HepG2 (cell line): ENCODE data around the gene RNASE7. TPM values are rescaled to one million over a fixed set of nuclear protein-coding genes. Genes with fewer than 3 reads are reported as not detected.

Source experiments
- ATAD3A ChIP-seq: sonication (generic); formaldehyde crosslinking; IDR thresholded peaks from 2 replicates; pipeline ENCODE4 v1.4.0; 2020; ENCODE audit warnings: missing genetic modification reagents
- ETV5 ChIP-seq: IDR thresholded peaks from 2 replicates; pipeline ENCODE4 v1.6.1; 2018; ENCODE audit warnings: missing biosample characterization, missing genetic modification reagents, inconsistent platforms, borderline replicate concordance
- GPN1 ChIP-seq: sonication (generic); formaldehyde crosslinking; IDR thresholded peaks from 2 replicates; pipeline ENCODE4 v1.5.1; 2020; ENCODE audit warnings: missing genetic modification reagents, borderline replicate concordance
- IRF2 ChIP-seq: IDR thresholded peaks from 2 replicates; pipeline ENCODE4 v1.6.1; 2018; ENCODE audit warnings: missing genetic modification reagents, missing compliant biosample characterization
- MXD1 ChIP-seq: sonication (generic); formaldehyde crosslinking; IDR thresholded peaks from 2 replicates; pipeline ENCODE4 v1.4.0; 2020; ENCODE audit warnings: mild to moderate bottlenecking, missing genetic modification reagents
- SIX1 ChIP-seq: sonication (generic); formaldehyde crosslinking; IDR thresholded peaks from 2 replicates; pipeline ENCODE4 v1.4.0; 2020; ENCODE audit warnings: missing genetic modification reagents, borderline replicate concordance
- SMAD3 ChIP-seq: sonication (generic); formaldehyde crosslinking; IDR thresholded peaks from 2 replicates; pipeline ENCODE4 v1.4.0; 2020; ENCODE audit warnings: missing genetic modification reagents
- TFE3 ChIP-seq: IDR thresholded peaks from 2 replicates; pipeline ENCODE4 v1.6.1; 2016
- USF2 ChIP-seq, 2 experiments: sonication (generic) in 1 of 2; formaldehyde crosslinking in 1 of 2; IDR thresholded peaks; 2 replicates each; pipeline versions ENCODE4 v1.5.1 to v1.6.1; 2011 to 2020; ENCODE audit warnings: borderline replicate concordance in 1 of 2, low read depth in 1 of 2, low read length in 1 of 2, mild to moderate bottlenecking in 1 of 2, missing genetic modification reagents in 1 of 2, moderate library complexity in 1 of 2
- ZBTB25 ChIP-seq: IDR thresholded peaks from 2 replicates; pipeline ENCODE4 v1.6.1; 2018; ENCODE audit warnings: missing genetic modification reagents
- ZIK1 ChIP-seq: sonication (generic); formaldehyde crosslinking; IDR thresholded peaks from 2 replicates; pipeline ENCODE4 v1.5.0; 2020; ENCODE audit warnings: mild to moderate bottlenecking, low read depth, missing genetic modification reagents, borderline replicate concordance
- ZNF12 ChIP-seq: sonication (generic); formaldehyde crosslinking; IDR thresholded peaks from 2 replicates; pipeline ENCODE4 v1.5.0; 2020; ENCODE audit warnings: missing genetic modification reagents
- ZNF251 ChIP-seq: sonication (generic); formaldehyde crosslinking; IDR thresholded peaks from 2 replicates; pipeline ENCODE4 v1.9.0; 2021; ENCODE audit warnings: mild to moderate bottlenecking, missing genetic modification reagents
- ZNF549 ChIP-seq: sonication (generic); formaldehyde crosslinking; IDR thresholded peaks from 2 replicates; pipeline ENCODE4 v1.5.0; 2020; ENCODE audit warnings: missing genetic modification reagents
- ZNF589 ChIP-seq: sonication (generic); formaldehyde crosslinking; conservative IDR thresholded peaks from 2 replicates; pipeline ENCODE4 v1.8.0; 2022; ENCODE audit warnings: mild to moderate bottlenecking, moderate library complexity, missing genetic modification reagents
- polyA plus RNA-seq, 8 experiments: library from polyadenylated mRNA; depleted of rRNA in 3 of 8; stranded (reverse) in 7 of 8; unstranded in 1 of 8; fragments of >200 nt; fragmentation: Illumina TruSeq in 4 of 8; extraction: Trizol in 4 of 8; gene quantifications; 2 replicates each; pipeline versions ENCODE4 v1.2.1 to v1.2.3, GENCODE V29; 2011 to 2016; ENCODE audit warnings: low read depth in 4 of 8, missing spikeins in 1 of 8, mixed read lengths in 1 of 8; ENCODE audit not compliant: insufficient read depth in 1 of 8
- total RNA-seq, 5 experiments: library from RNA; depleted of rRNA; stranded (reverse); fragments of >200 nt; fragmentation: Illumina TruSeq; extraction: Trizol; gene quantifications; 2 replicates each; pipeline ENCODE4 v1.2.3, GENCODE V29; 2016; ENCODE audit warnings: low read depth in 1 of 5
- TF ChIP-seq, protein P1 (sequence below): sonication (generic); formaldehyde crosslinking; conservative IDR thresholded peaks from 2 replicates; pipeline ENCODE4 v1.8.0; 2022; ENCODE audit warnings: missing genetic modification reagents
- TF ChIP-seq, protein P2 (sequence below): sonication (generic); formaldehyde crosslinking; IDR thresholded peaks from 2 replicates; pipeline ENCODE4 v1.4.0; 2020; ENCODE audit warnings: low read depth, mild to moderate bottlenecking, missing genetic modification reagents
- TF ChIP-seq, protein P3 (sequence below): sonication (generic); formaldehyde crosslinking; IDR thresholded peaks from 2 replicates; pipeline ENCODE4 v1.4.0; 2020; ENCODE audit warnings: missing genetic modification reagents

The RNASE7 gene
- total and polyA plus RNA-seq, 2 of the 13 experiments (the other 11 are each of a cell fraction or from before 2014, with no cell fraction given), result 0.04 TPM; not detected in 1

DNA sequence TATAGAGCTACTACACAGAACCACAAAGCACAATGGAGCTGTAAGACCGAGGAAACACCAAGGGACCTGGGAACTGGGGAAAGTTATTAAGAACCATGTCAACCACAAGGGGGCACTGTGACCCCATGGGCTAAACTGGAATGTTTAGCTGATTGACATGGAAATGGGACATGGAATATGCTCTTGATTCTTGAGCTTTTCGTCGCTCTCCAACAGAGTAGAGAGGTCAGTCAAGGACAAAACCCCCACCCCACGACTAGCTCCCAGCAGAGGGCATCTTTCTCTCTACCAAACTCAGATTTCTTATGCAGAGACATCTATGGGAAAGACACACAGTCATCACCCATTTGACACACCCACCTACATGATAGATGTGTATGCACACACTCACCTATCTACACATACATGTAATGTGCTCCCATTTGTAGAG, 27.4 kb upstream of the RNASE7 start (continued):
- TF ChIP-seq, protein P1, sequence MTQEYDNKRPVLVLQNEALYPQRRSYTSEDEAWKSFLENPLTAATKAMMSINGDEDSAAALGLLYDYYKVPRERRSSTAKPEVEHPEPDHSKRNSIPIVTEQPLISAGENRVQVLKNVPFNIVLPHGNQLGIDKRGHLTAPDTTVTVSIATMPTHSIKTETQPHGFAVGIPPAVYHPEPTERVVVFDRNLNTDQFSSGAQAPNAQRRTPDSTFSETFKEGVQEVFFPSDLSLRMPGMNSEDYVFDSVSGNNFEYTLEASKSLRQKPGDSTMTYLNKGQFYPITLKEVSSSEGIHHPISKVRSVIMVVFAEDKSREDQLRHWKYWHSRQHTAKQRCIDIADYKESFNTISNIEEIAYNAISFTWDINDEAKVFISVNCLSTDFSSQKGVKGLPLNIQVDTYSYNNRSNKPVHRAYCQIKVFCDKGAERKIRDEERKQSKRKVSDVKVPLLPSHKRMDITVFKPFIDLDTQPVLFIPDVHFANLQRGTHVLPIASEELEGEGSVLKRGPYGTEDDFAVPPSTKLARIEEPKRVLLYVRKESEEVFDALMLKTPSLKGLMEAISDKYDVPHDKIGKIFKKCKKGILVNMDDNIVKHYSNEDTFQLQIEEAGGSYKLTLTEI (CRISPR knock-in tag), result no peak
- TF ChIP-seq ATAD3A (CRISPR knock-in tag), result no peak
- peak; percentile 77; the same call in 1 of the 2 replicates for TF ChIP-seq ZBTB25 (CRISPR knock-in tag)
- TF ChIP-seq ZNF251 (CRISPR knock-in tag), result no peak
- no peak for TF ChIP-seq ZNF12 (CRISPR knock-in tag)
- TF ChIP-seq ETV5 (CRISPR knock-in tag), result peak; percentile 52; the same call in 1 of the 2 replicates
- peak; percentile 37; the same call in 1 of the 2 replicates for TF ChIP-seq TFE3 (CRISPR knock-in tag)
- peak; percentile 38; the same call in 1 of the 2 replicates for TF ChIP-seq SIX1
- TF ChIP-seq, protein P2, sequence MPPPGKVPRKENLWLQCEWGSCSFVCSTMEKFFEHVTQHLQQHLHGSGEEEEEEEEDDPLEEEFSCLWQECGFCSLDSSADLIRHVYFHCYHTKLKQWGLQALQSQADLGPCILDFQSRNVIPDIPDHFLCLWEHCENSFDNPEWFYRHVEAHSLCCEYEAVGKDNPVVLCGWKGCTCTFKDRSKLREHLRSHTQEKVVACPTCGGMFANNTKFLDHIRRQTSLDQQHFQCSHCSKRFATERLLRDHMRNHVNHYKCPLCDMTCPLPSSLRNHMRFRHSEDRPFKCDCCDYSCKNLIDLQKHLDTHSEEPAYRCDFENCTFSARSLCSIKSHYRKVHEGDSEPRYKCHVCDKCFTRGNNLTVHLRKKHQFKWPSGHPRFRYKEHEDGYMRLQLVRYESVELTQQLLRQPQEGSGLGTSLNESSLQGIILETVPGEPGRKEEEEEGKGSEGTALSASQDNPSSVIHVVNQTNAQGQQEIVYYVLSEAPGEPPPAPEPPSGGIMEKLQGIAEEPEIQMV (CRISPR knock-in tag), result no peak
- no peak for TF ChIP-seq USF2 (IDR thresholded peaks at IDR 0.05; ENCODE audit: low read depth, low read length)
- TF ChIP-seq USF2 (CRISPR knock-in tag; IDR thresholded peaks at IDR 0.05; ENCODE audit: borderline replicate concordance), result no peak
- peak; percentile 55; the same call in 1 of the 2 replicates for TF ChIP-seq SMAD3 (CRISPR knock-in tag)
- TF ChIP-seq MXD1 (CRISPR knock-in tag), result no peak
- TF ChIP-seq ZIK1 (CRISPR knock-in tag), result no peak
- no peak for TF ChIP-seq ZNF589 (CRISPR knock-in tag)
- TF ChIP-seq, protein P3, sequence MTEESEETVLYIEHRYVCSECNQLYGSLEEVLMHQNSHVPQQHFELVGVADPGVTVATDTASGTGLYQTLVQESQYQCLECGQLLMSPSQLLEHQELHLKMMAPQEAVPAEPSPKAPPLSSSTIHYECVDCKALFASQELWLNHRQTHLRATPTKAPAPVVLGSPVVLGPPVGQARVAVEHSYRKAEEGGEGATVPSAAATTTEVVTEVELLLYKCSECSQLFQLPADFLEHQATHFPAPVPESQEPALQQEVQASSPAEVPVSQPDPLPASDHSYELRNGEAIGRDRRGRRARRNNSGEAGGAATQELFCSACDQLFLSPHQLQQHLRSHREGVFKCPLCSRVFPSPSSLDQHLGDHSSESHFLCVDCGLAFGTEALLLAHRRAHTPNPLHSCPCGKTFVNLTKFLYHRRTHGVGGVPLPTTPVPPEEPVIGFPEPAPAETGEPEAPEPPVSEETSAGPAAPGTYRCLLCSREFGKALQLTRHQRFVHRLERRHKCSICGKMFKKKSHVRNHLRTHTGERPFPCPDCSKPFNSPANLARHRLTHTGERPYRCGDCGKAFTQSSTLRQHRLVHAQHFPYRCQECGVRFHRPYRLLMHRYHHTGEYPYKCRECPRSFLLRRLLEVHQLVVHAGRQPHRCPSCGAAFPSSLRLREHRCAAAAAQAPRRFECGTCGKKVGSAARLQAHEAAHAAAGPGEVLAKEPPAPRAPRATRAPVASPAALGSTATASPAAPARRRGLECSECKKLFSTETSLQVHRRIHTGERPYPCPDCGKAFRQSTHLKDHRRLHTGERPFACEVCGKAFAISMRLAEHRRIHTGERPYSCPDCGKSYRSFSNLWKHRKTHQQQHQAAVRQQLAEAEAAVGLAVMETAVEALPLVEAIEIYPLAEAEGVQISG (CRISPR knock-in tag), result peak; percentile 40; the same call in 1 of the 2 replicates
- TF ChIP-seq ZNF549, result no peak
- no peak for TF ChIP-seq GPN1 (CRISPR knock-in tag)
- peak; percentile 92 for TF ChIP-seq IRF2 (CRISPR knock-in tag)
